ENCODE results near the gene COBLL1. TPM values are rescaled to one million over a fixed set of nuclear protein-coding genes. Genes with fewer than 3 reads are reported as not detected.

Gene COBLL1
- 20.5 and 34.9 TPM in 2 replicates for total RNA-seq

GRCh38 chr2:164841719-164842623, at the start of gene COBLL1:
Gene COBLL1, minus strand, starts transcription at chr2:164841823. Its CDS starts 627 bp downstream, at chr2:164841196.

Other genes with a start within 250 kb of the COBLL1 start
- 2.6 and 3.1 TPM in 2 replicates for gene GRB14, start 220.3 kb downstream of the COBLL1 start, total RNA-seq
- 0.07 TPM in 1 of 2 replicates, not detected in the other for gene SLC38A11, start 113.7 kb upstream of the COBLL1 start, total RNA-seq